CD1c-positive myeloid dendritic cell (primary cell): ENCODE data around the gene RAI1.

Experiments used
- DNase-seq: peaks from one replicate; pipeline ENCODE4 v3.0.0-alpha.2; 2016; ENCODE audit errors: extremely low spot score

Gene RAI1

GRCh38 chr17:17766077-17766743 is 85.0 kb downstream of the RAI1 start:
- no peak for DNase-seq

- DNase-seq, result no peak
Observed at GRCh38 chr17:17766744-17767120, 85.5 kb downstream of the RAI1 start.

GRCh38 chr17:17767154-17767869 is 86.1 kb downstream of the RAI1 start:
- DNase-seq, result no peak

- no peak for DNase-seq
Observed at GRCh38 chr17:17767887-17768418, 86.7 kb downstream of the RAI1 start.

- DNase-seq, result no peak
Observed at GRCh38 chr17:17768424-17769088, 87.3 kb downstream of the RAI1 start.

GRCh38 chr17:17769869-17770631 is 88.8 kb downstream of the RAI1 start:
- no peak for DNase-seq

- DNase-seq, result no peak
Observed at GRCh38 chr17:17770632-17771044, 89.4 kb downstream of the RAI1 start.

- DNase-seq, result no peak
Observed at GRCh38 chr17:17771498-17772201, 90.4 kb downstream of the RAI1 start.

- no peak for DNase-seq
Observed at GRCh38 chr17:17772231-17772630, 91.0 kb downstream of the RAI1 start.

GRCh38 chr17:17774009-17774881 is 93.0 kb downstream of the RAI1 start:
- DNase-seq, result no peak

- DNase-seq, result no peak
Observed at GRCh38 chr17:17776889-17777288, 95.6 kb downstream of the RAI1 start.

GRCh38 chr17:17778308-17779014 is 97.2 kb downstream of the RAI1 start:
- no peak for DNase-seq

GRCh38 chr17:17779015-17779611 is 97.9 kb downstream of the RAI1 start:
- DNase-seq, result no peak

GRCh38 chr17:17780922-17781590 is 99.8 kb downstream of the RAI1 start:
- peak; percentile 4 for DNase-seq

GRCh38 chr17:17781591-17782496 is 100.6 kb downstream of the RAI1 start:
- DNase-seq, result peak; percentile 8

- DNase-seq, result no peak
Observed at GRCh38 chr17:17782523-17783115, 101.4 kb downstream of the RAI1 start.

GRCh38 chr17:17783116-17783824 is 102.0 kb downstream of the RAI1 start:
- DNase-seq, result peak; percentile 35
